NOMO-1 treated with dmso at 0.1 percent for 144 hours (cell line): ENCODE data around the gene TEF.
"Not testable (repeated sequence)": the region's sequence is repeated elsewhere in the genome, so short reads cannot be mapped to it uniquely, and the experiment has no call there.

Experiments
- DNase-seq: peaks from one replicate; lab custom pipeline; 2025; ENCODE audit not compliant: unreplicated experiment; lab: John Stamatoyannopoulos, UW

Gene TEF

GRCh38 chr22:41380993-41381328 is 781 bp upstream of the TEF start:
- no peak for DNase-seq

GRCh38 chr22:41382098-41382578 is 396 bp downstream of the TEF start:
- DNase-seq: no peak

GRCh38 chr22:41382610-41383009 is 868 bp downstream of the TEF start:
- DNase-seq: no peak

GRCh38 chr22:41383085-41383484 is 1.3 kb downstream of the TEF start:
- no peak for DNase-seq

- no peak for DNase-seq
These were observed 2.4 kb downstream of the TEF start for GRCh38 chr22:41384128-41384527.

- DNase-seq: no peak
These were observed 5.6 kb downstream of the TEF start for GRCh38 chr22:41387341-41387740.

GRCh38 chr22:41394012-41394356 is 12.2 kb downstream of the TEF start:
- DNase-seq: no peak

GRCh38 chr22:41395531-41396240 is 13.9 kb downstream of the TEF start:
- no peak for DNase-seq

GRCh38 chr22:41397143-41397811 is 15.5 kb downstream of the TEF start:
- no peak for DNase-seq

- no peak for DNase-seq
These were observed 17.2 kb downstream of the TEF start for GRCh38 chr22:41398921-41399320.

GRCh38 chr22:41401781-41402648 is 20.3 kb downstream of the TEF start:
- DNase-seq: no peak

GRCh38 chr22:41402851-41403250 is 21.1 kb downstream of the TEF start:
- not testable (repeated sequence) for DNase-seq

GRCh38 chr22:41403532-41404318 is 22.0 kb downstream of the TEF start:
- DNase-seq: peak; percentile 77

GRCh38 chr22:41405588-41405987 is 23.8 kb downstream of the TEF start:
- DNase-seq: no peak

- DNase-seq: no peak
These were observed 24.7 kb downstream of the TEF start for GRCh38 chr22:41406410-41406809.

- no peak for DNase-seq
These were observed 25.7 kb downstream of the TEF start for GRCh38 chr22:41407433-41407832.

GRCh38 chr22:41408665-41409064 is 26.9 kb downstream of the TEF start:
- DNase-seq: no peak

- DNase-seq: no peak
These were observed 28.6 kb downstream of the TEF start for GRCh38 chr22:41410311-41410751.

- DNase-seq: no peak
These were observed 29.5 kb downstream of the TEF start for GRCh38 chr22:41411021-41411851.

- DNase-seq: no peak
These were observed 33.8 kb downstream of the TEF start for GRCh38 chr22:41415554-41415953.
